ENCODE data around the gene GATD1.

Gene GATD1

DNA sequence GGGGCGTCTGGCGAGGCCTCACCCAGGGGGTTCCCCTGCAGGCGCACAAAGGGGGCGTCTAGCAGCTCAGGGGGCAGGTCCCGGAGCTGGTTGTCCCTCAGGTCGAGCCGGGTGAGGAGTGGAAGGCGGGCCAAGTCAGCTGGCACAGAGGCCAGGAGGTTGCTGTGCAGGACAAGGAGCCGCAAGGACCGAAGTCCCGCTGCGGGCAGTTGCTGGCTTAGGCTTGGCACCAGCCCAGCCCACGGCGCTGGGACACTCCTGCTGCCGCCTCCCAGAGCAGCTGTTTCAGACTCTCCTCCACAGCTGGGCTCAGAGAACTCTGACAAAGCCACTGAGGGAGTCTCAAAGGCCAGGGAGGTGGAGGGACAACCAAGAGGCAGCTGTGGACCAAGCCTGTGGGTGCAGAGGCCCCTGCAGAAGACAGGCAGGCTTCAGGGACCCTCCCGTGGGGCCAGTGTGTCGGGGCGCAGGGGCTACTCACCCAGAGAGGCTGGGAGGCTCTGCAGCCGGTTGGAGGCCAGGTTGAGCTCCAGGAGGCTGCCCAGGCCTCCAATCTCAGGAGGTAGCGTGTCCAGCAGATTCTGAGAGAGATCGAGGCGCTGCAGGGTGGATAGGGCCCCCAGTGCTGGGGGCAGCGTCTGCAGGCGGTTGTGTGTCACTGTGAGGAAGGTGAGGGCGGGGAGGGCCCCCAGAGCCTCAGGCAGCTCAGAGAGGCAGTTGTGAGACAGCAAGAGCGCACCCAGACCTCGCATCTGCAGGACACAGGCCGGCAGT lies 25.6 kb upstream of the GATD1 start:
- peaks cover 8% of the 10 kb centered on the region for H3K4me1 Mint-ChIP-seq
- no peaks in the 10 kb centered on the region for H3K9me3 Mint-ChIP-seq
- no peaks in the 10 kb centered on the region for H3K27me3 Mint-ChIP-seq
- H3K36me3 Mint-ChIP-seq: no peaks in the 10 kb centered on the region
- H3K4me3 Mint-ChIP-seq: peak overlapping the region; percentile 64
- no peak overlapping the region for H3K27ac Mint-ChIP-seq

- H3K27ac Mint-ChIP-seq: no peak overlapping the region
- H3K27me3 Mint-ChIP-seq: no peaks in the 10 kb centered on the region
- H3K36me3 Mint-ChIP-seq: no peaks in the 10 kb centered on the region
- H3K9me3 Mint-ChIP-seq: no peaks in the 10 kb centered on the region
- peaks cover 5% of the 10 kb centered on the region for H3K4me1 Mint-ChIP-seq
- H3K4me3 Mint-ChIP-seq: no peak overlapping the region
These were observed 24.8 kb upstream of the GATD1 start for GRCh38 chr11:802018-802617.

DNA sequence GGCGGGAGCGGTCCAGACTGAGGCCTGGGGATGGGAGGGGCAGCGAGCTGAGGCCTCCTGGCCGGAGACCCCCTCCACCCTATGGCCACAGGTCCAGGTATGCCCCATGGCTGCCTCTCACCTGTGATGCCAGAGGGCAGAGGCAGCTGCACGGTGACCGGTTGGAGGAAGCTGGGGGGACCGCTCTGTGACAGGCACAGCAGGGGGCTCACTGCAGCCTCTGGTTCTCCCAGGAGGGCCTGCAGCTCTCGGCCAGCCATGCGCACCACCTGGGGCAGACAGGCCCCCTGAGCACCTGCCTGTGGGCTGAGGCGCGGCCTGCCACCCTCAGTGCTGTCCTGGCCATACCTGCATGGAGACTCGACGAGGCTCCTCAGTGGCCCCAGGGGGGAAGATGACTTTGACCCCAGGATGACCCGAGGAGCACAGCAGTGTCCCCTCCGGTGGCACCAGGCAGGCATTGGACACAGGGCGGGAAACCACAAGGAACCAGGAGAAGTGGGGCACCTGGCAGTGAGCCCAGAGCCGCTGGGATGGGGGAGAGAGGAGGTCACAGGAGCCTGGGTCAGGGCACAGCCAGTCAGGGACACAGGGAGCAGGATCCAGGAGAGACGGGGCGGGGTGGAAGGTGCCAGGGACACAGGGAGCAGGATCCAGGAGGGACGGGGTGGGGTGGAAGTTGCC lies 24.0 kb upstream of the GATD1 start:
- H3K9me3 Mint-ChIP-seq: no peaks in the 10 kb centered on the region
- no peaks in the 10 kb centered on the region for H3K27me3 Mint-ChIP-seq
- H3K27ac Mint-ChIP-seq: no peak overlapping the region
- H3K4me1 Mint-ChIP-seq: peaks cover 7% of the 10 kb centered on the region
- no peaks in the 10 kb centered on the region for H3K36me3 Mint-ChIP-seq
- no peak overlapping the region for H3K4me3 Mint-ChIP-seq

DNA sequence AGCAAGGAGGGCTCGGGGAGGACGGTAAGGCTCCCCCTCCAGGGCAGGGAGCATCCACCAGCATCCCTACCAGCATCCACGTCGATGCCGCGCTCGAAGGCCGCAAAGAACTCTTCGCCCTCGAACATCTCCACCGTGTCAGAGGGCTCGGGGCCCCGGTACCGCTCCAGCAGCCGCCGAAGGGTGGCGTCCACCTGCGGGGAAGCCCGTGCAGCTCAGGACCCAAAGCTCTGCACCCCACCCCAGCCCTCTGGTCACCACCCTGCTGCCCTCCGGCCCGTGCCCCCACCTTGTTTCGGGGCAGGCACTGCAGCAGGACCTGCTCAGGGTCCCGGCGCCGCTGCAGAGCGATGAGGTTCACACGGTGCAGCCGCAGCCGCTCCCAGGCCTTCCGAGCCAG lies 23.2 kb upstream of the GATD1 start:
- Mint-ChIP-seq H3K4me3 (no peak overlapping the region), H3K27me3 (no peaks in the 10 kb centered on the region), H3K36me3 (no peaks in the 10 kb centered on the region), H3K9me3 (no peaks in the 10 kb centered on the region), H3K4me1 (peaks cover 11% of the 10 kb centered on the region), H3K27ac (no peak overlapping the region)

DNA sequence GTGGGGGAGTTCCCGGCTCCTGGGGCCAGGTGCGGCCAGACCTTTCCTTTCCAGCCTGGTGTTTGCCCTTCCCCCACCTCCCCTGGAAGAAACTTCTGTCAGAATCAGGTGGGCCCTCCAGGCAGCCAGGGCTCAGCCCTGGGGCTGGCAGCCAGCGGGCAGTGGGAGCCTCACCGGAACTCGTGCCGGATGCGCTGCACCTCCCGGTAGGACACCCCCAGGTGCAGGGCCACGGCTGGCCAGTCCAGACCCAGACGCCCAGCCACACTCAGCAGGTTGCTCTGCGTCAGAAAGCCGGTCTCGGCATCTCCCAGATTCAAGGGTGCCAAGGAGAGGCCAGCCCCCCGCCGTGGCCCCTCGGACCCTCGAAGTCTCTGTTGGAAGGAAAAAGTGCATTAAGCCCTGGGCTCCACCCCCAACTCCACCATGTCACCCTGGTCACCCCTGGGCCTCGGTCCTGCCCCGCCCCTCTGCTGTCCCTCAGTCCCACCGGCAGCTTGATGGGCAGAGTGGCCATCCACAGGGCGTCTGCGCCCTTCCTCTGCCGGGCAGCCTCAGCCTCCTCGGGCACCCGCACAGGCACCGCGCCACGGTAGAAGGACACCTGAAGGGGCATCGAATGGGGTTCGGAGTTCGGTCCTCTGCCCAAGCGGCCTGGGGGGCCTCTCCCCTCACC lies 22.5 kb upstream of the GATD1 start:
- Mint-ChIP-seq H3K4me3 (no peak overlapping the region), H3K27ac (no peak overlapping the region), H3K4me1 (peaks cover 11% of the 10 kb centered on the region), H3K9me3 (no peaks in the 10 kb centered on the region), H3K27me3 (no peaks in the 10 kb centered on the region), H3K36me3 (no peaks in the 10 kb centered on the region)

DNA sequence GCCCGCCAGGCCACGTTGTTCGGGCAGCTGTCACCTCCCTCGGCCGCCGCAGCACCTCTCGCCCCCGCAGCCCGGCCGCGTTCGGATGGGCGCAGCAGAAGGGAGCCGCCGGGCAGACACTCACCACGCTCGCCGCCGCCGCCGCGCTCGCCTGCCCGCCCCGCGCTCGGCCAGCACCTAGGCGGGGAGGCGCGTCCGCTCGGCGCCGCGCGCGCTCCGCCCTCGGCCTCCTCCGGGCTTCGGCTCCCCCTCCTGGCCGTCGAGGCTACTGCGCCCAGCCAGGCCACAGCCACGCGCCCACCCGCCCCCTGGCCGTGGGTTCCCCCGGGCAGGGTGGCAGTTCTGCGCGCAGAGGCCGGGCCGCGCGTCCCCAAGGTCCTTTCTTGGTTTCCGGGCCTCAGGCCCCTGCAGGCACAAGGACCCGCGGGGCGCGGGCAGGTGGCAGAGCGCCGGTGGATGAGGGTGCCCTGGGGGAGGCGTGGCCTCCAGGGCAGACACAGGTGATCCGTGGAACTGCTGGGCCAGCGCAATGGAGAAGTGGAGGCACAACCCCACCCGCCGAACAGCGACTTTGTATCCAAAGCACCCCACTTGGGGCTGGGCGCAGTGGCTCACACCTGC lies 20.9 kb upstream of the GATD1 start, which contains the start of gene SLC25A22:
SLC25A22 (minus strand) TSS at position 189 of the 621 bp plus-strand sequence. CDS start 3,275 bp downstream, outside the sequence.
- no peaks in the 10 kb centered on the region for H3K27me3 Mint-ChIP-seq
- H3K4me1 Mint-ChIP-seq: peaks cover 7% of the 10 kb centered on the region
- peak within 1 kb of the TSS; percentile 81 for H3K27ac Mint-ChIP-seq
- H3K4me3 Mint-ChIP-seq: peak within 1 kb of the TSS; percentile 90
- no peaks in the 10 kb centered on the region for H3K36me3 Mint-ChIP-seq
- no peaks in the 10 kb centered on the region for H3K9me3 Mint-ChIP-seq

- H3K27ac Mint-ChIP-seq: peak overlapping the region; percentile 81
- H3K4me3 Mint-ChIP-seq: peak overlapping the region; percentile 90
- H3K36me3 Mint-ChIP-seq: no peaks in the 10 kb centered on the region
- peaks cover 7% of the 10 kb centered on the region for H3K4me1 Mint-ChIP-seq
- H3K27me3 Mint-ChIP-seq: no peaks in the 10 kb centered on the region
- no peaks in the 10 kb centered on the region for H3K9me3 Mint-ChIP-seq
These were observed 20.2 kb upstream of the GATD1 start for GRCh38 chr11:797296-798092.

- H3K4me1 Mint-ChIP-seq: peaks cover 7% of the 10 kb centered on the region
- H3K9me3 Mint-ChIP-seq: no peaks in the 10 kb centered on the region
- H3K27me3 Mint-ChIP-seq: no peaks in the 10 kb centered on the region
- H3K27ac Mint-ChIP-seq: peak overlapping the region; percentile 68
- H3K4me3 Mint-ChIP-seq: peak overlapping the region; percentile 90
- H3K36me3 Mint-ChIP-seq: no peaks in the 10 kb centered on the region
These were observed 19.4 kb upstream of the GATD1 start for GRCh38 chr11:796565-797295.

- Mint-ChIP-seq H3K9me3 (no peaks in the 10 kb centered on the region), H3K27me3 (no peaks in the 10 kb centered on the region), H3K4me1 (peaks cover 7% of the 10 kb centered on the region), H3K27ac (peak overlapping the region; percentile 68), H3K4me3 (peak overlapping the region; percentile 90), H3K36me3 (no peaks in the 10 kb centered on the region)
These were observed 18.6 kb upstream of the GATD1 start for GRCh38 chr11:795634-796564.

DNA sequence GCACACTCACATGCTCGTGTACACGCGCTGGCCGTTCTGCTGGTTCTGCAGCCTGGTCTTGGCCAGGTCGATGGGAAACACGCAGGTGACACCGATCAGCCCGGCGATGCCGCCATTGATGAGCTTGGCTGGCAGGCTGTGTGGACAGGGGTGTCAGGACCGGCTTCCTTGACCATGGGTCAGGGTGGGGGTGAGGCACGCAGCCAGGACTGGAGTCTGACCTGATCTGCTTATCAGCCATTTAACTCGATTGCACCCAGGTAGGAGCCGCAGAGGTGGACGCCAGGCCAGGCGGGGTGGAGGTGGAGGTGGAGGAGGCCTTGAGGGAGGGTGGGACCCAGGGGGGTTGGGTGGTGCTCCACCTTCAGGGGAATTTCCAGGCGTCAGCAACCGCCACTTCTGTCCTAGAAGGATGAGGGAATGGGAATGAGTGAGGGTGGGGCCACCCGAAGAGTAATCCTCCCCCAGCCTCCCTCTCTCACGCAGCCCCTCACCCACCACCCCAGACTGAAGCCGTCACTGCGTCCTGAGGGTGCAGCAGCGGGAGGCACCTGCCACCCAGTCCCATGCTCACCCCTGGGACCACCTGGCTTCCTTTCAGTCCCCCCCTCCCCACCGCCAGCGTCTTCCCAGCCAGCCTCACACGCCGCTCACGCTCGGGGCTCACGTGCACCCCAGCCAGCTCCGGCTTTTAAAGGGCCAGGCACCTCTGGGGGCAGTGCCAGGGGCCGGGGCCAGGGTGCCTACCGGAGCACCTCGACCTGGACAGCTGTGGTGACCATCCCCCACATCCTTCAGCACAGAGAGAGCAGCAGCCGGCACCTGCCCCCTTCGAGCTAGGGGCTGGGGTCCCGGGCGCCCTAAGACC lies 17.7 kb upstream of the GATD1 start:
- H3K36me3 Mint-ChIP-seq: no peaks in the 10 kb centered on the region
- no peaks in the 10 kb centered on the region for H3K27me3 Mint-ChIP-seq
- H3K9me3 Mint-ChIP-seq: no peaks in the 10 kb centered on the region
- peak overlapping the region; percentile 90 for H3K4me3 Mint-ChIP-seq
- H3K27ac Mint-ChIP-seq: no peak overlapping the region
- H3K4me1 Mint-ChIP-seq: peaks cover 7% of the 10 kb centered on the region

- H3K36me3 Mint-ChIP-seq: no peaks in the 10 kb centered on the region
- no peaks in the 10 kb centered on the region for H3K9me3 Mint-ChIP-seq
- H3K27ac Mint-ChIP-seq: no peak overlapping the region
- peaks cover 7% of the 10 kb centered on the region for H3K4me1 Mint-ChIP-seq
- H3K27me3 Mint-ChIP-seq: no peaks in the 10 kb centered on the region
- H3K4me3 Mint-ChIP-seq: peak overlapping the region; percentile 90
These were observed 16.9 kb upstream of the GATD1 start for GRCh38 chr11:794013-794765.

- peak overlapping the region; percentile 15 for H3K4me3 Mint-ChIP-seq
- H3K27ac Mint-ChIP-seq: no peak overlapping the region
- peaks cover 7% of the 10 kb centered on the region for H3K4me1 Mint-ChIP-seq
- no peaks in the 10 kb centered on the region for H3K9me3 Mint-ChIP-seq
- no peaks in the 10 kb centered on the region for H3K36me3 Mint-ChIP-seq
- no peaks in the 10 kb centered on the region for H3K27me3 Mint-ChIP-seq
These were observed 16.3 kb upstream of the GATD1 start for GRCh38 chr11:793556-793955.
